ENCODE data around the gene GOLGA8B. TPM values are rescaled to one million over a fixed set of nuclear protein-coding genes. Genes with fewer than 3 reads are reported as not detected.
A peak's percentile ranks its signal among the peaks of the same experiment; 100 is the strongest.
"Not testable (repeated sequence)": the region's sequence is repeated elsewhere in the genome, so short reads cannot be mapped to it uniquely, and the experiment has no call there.

Gene GOLGA8B
- total RNA-seq, 1 donor from 2014 or later: 156 TPM

DNA sequence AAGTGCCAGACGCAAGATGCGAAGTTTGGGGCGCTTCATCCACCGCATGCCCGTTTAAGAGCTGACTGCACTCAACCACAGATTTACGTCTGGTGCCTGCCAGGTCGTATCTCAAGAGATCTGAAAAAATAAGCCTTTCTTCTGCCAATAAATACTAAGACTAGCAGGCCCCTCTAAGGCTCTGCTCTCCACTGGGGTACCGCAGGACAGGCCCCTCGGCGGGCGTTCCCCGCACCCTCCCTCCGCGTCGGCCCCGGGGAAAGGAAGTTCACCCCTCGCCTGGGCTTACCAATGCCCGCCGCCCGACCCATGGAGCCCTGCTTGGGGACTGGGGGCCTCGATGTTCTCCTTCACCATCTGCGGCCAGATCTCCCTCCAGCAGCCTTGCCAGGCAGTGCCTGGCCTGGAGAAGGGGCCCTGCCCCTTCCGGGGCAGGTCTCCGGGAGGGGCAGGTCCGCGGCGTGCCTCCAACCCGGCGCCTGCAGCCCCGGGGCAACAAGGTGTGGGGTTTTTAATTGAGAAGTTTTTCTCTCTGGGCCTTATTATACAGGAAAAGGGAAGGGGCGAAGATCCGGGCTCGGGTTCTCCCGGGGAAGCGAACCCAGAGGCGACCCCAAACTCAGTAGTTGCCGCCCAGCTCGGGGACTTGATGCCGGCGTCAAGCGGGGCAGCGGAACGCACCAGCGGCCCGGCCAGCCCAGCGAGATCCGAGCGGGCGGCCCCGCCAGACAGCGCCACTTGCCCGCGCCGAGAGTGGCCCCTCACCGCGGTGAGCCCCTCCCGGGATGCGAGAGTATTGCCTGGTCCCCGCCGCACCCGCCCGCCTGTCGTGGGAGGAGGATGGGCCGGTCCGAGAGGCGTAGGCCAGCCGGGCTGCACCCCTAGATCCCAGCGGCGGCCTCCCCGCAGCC, 735 bp downstream of the GOLGA8B start:
- peak in 1 of 2 experiments; percentile 57 for DNase-seq (ENCODE audit: low spot score in 2 of 2, unreplicated experiment in 2 of 2)
- H3K9me3 Mint-ChIP-seq: no peaks in the 10 kb centered on the region
- no peak overlapping the region for H3K27ac Mint-ChIP-seq
- no peaks in the 10 kb centered on the region for H3K36me3 Mint-ChIP-seq
- peaks cover 8% of the 10 kb centered on the region for H3K4me1 Mint-ChIP-seq
- H3K4me3 Mint-ChIP-seq: peak overlapping the region; percentile 78
- peaks cover 15% of the 10 kb centered on the region for H3K27me3 Mint-ChIP-seq (ENCODE audit: low read depth)
- TF ChIP-seq, protein P1, sequence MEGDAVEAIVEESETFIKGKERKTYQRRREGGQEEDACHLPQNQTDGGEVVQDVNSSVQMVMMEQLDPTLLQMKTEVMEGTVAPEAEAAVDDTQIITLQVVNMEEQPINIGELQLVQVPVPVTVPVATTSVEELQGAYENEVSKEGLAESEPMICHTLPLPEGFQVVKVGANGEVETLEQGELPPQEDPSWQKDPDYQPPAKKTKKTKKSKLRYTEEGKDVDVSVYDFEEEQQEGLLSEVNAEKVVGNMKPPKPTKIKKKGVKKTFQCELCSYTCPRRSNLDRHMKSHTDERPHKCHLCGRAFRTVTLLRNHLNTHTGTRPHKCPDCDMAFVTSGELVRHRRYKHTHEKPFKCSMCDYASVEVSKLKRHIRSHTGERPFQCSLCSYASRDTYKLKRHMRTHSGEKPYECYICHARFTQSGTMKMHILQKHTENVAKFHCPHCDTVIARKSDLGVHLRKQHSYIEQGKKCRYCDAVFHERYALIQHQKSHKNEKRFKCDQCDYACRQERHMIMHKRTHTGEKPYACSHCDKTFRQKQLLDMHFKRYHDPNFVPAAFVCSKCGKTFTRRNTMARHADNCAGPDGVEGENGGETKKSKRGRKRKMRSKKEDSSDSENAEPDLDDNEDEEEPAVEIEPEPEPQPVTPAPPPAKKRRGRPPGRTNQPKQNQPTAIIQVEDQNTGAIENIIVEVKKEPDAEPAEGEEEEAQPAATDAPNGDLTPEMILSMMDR (IDR thresholded peaks at IDR 0.05; ENCODE audit: unreplicated experiment): no peak

DNA sequence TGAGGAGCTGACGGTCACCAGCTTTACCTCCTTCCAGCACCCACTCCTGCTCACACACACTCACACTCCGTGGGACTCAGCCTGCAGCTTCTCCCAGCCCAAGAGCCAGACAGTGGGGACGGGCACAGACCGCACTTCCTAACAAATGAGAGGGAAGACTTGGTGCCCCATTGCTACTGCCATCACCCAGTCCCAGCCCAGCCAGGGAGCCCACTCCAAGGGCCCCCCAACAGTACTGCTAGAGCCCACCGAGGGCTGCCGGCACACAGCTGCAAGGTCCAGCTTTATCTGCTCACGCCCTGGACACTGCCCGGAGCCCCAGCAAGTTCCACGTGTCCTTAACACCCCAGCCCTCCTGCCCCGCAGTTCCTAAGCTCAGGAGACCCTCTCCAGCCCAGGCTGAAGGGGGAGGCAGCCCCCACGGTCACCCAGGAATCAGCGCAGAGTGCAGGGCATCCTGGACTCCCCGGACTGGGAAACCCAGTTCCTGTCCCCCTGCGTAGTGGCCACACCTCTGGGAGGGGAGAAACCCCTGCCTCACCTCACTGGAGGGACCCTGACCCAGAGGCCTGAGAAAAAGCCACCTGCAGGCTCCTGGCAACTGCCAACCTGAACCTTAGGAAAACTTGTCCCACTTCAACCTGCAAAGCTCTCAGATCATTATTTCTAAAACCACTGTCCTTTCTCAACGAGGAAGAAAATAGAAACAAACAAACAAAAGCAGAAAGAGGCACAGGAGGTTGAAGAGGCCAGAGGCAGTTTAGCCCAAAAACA, 1.6 kb downstream of the GOLGA8B start:
- Mint-ChIP-seq H3K4me3 (peak overlapping the region; percentile 78), H3K27me3 (ENCODE audit: low read depth) (peaks cover 15% of the 10 kb centered on the region)
- H3K27ac Mint-ChIP-seq; H3K36me3 Mint-ChIP-seq; H3K9me3 Mint-ChIP-seq; H3K4me1 Mint-ChIP-seq; DNase-seq (ENCODE audit: low spot score in 2 of 2, unreplicated experiment in 2 of 2): not testable (repeated sequence)

DNA sequence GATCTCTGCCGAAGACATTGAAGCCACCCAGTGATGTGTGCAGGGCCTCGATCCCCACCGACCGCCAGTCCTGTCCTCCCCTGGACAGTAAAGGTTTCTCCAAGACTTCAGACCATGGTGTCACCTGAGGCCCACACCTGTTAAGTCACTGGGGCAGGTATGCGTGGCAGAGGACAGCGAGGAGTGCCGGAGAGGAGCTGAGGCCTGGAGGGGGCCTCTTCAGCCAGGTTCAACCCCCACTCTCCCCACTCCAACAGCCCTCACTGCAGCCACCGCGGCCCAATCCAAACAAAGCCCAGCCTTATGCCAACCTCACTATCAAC, 2.4 kb downstream of the GOLGA8B start:
- DNase-seq (ENCODE audit: low spot score in 2 of 2, unreplicated experiment in 2 of 2): no peak
- TF ChIP-seq, protein P1 (IDR thresholded peaks at IDR 0.05; ENCODE audit: unreplicated experiment): no peak
- no peak overlapping the region for H3K4me3 Mint-ChIP-seq

DNA sequence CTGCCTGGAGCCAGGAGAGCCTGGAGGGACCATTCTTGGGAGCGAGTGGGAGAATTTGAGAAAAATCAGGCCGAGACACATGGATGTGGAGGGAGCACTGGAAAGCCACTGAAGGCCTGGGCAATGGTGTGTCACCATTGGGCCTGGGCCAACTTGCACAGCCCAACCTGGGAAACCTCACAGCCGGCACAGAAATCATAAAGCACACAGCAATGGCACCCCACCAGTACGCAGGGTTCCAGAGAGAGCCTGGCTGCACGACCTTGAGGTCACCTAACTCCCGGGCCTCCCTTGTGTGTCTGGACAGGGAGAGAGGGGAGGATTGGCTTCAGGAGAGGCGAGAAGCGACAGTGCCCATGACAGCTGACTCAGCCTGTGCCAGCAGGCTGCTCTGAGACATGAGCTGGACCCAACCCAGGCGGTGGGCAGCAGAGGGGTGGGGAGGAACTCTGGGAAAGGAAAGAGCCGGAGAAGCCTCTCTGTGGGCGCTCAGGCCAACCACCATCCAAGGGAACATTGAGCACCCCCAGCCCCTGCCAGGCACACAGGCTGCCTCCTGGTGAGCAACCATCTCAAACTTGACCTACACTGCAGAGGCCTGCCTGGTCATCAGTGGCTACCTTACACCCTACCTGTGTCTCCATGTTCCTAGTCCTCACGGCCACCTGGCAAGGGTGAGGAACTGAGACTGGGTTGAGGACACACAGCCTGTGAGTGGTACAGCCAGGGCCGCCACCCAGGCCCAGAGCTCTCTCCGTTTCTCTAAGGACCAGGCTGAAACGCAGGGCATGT, 3.0 kb downstream of the GOLGA8B start:
- H3K4me3 Mint-ChIP-seq: not testable (repeated sequence)

More for the DNA sequence above, 2.4 kb downstream of the GOLGA8B start:
- H3K36me3 Mint-ChIP-seq: no peaks in the 10 kb centered on the region
- peaks cover 8% of the 10 kb centered on the region for H3K4me1 Mint-ChIP-seq
- no peak overlapping the region for H3K27ac Mint-ChIP-seq
- H3K27me3 Mint-ChIP-seq (ENCODE audit: low read depth): peaks cover 15% of the 10 kb centered on the region
- no peaks in the 10 kb centered on the region for H3K9me3 Mint-ChIP-seq

DNA sequence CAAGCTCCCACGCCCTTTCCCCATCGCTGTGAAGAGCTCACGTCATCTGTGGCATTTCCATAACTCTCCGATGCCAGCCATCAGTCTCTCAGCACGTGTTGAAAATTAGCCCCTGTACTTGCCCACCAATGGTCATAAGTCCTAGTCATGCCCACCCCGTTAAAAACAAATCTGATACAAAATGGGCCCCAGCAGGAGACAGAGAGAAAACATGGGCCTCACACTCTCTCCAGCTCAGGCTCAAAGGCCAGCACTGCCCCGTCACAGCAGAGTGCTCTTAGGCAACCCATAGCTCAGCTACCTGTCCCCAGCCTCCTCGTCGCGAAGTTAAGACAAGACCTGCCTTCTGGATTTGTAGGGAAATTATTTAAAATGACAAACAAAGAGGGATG, 5.2 kb downstream of the GOLGA8B start:
- no peak for DNase-seq (ENCODE audit: low spot score in 2 of 2, unreplicated experiment in 2 of 2)
- Mint-ChIP-seq H3K4me3 (no peak overlapping the region), H3K9me3 (no peaks in the 10 kb centered on the region), H3K27me3 (ENCODE audit: low read depth) (no peaks in the 10 kb centered on the region), H3K4me1 (peaks cover 4% of the 10 kb centered on the region), H3K27ac (no peak overlapping the region), H3K36me3 (no peaks in the 10 kb centered on the region)
- TF ChIP-seq, protein P1 (IDR thresholded peaks at IDR 0.05; ENCODE audit: unreplicated experiment): no peak

More for the DNA sequence above, 3.0 kb downstream of the GOLGA8B start:
- peaks cover 13% of the 10 kb centered on the region for H3K27me3 Mint-ChIP-seq (ENCODE audit: low read depth)
- H3K4me1 Mint-ChIP-seq; H3K9me3 Mint-ChIP-seq; H3K27ac Mint-ChIP-seq; H3K36me3 Mint-ChIP-seq; DNase-seq (ENCODE audit: low spot score in 2 of 2, unreplicated experiment in 2 of 2): not testable (repeated sequence)

DNA sequence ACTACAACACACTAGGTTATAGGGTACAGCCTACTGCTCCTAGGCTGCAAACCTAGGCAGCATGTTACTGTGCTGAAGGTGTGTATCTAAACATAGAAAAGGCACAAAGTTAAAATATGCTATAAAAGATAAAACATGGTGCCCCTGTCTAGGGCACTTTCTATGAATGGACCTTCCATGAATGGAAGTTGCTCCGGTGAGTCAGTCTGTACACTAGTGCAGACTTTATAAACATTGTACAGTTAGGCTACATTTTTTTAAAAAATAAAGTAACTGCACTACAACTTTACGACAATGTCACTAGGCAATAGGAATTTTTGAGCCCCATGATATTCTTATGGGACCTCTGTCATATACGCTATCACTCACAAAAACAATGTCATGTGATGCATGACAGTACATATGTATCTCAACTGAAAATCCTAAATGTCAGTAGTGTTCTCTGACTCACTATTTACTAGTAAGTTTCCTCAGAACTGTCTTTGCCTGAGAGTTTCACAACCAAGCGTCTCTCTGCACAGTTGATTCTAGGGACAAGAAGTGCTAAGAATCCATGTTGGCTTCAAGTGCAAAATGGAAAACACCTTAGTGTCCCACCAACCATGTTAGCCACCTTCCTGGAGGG, 5.7 kb downstream of the GOLGA8B start:
- H3K9me3 Mint-ChIP-seq; H3K27me3 Mint-ChIP-seq (ENCODE audit: low read depth); H3K36me3 Mint-ChIP-seq; H3K4me3 Mint-ChIP-seq; H3K27ac Mint-ChIP-seq; H3K4me1 Mint-ChIP-seq; DNase-seq (ENCODE audit: low spot score in 2 of 2, unreplicated experiment in 2 of 2): not testable (repeated sequence)

DNA sequence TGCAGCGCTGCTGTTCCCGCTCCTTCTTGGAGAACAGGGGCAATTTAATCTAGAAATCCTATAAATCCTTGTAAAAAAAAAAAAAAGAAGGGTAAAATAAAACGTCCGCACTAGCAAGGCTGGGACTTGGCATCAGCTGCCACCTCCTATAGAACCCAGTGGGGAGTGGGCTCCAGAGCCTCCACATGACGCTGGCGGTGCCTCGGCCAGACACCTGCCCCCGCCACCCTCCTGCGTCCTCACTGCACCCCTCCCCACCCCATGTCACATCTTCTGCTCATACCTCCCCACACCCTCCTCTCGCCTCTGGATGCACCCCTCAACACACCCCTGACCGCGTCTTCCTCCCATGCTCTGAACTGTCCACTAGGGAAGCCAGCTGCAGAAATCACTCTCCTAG, 8.4 kb downstream of the GOLGA8B start:
- H3K36me3 Mint-ChIP-seq; H3K4me1 Mint-ChIP-seq; H3K27ac Mint-ChIP-seq; DNase-seq (ENCODE audit: low spot score in 2 of 2, unreplicated experiment in 2 of 2); H3K27me3 Mint-ChIP-seq (ENCODE audit: low read depth); H3K4me3 Mint-ChIP-seq; H3K9me3 Mint-ChIP-seq: not testable (repeated sequence)

DNA sequence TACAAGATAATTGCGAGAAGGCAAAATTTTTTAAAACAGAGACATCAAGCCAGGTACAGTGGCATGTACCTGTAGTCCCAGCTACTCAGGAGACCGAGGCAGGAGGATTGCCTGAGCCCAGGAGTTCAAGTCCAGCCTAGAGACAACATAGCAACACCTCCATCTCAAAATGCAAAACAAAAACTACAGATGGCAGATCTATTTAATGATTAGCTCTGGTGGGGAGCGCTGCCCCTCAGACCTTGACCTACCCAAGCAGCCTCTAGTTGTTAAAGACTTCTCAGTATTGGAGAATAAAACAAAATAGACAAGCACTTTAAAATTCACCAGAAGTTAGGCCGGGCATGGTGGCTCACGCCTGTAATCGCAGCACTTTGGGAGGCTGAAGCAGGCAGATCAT, 10.5 kb downstream of the GOLGA8B start:
- DNase-seq (ENCODE audit: low spot score in 2 of 2, unreplicated experiment in 2 of 2); H3K4me3 Mint-ChIP-seq; H3K27me3 Mint-ChIP-seq (ENCODE audit: low read depth); H3K4me1 Mint-ChIP-seq; H3K27ac Mint-ChIP-seq; H3K9me3 Mint-ChIP-seq; H3K36me3 Mint-ChIP-seq: not testable (repeated sequence)

DNA sequence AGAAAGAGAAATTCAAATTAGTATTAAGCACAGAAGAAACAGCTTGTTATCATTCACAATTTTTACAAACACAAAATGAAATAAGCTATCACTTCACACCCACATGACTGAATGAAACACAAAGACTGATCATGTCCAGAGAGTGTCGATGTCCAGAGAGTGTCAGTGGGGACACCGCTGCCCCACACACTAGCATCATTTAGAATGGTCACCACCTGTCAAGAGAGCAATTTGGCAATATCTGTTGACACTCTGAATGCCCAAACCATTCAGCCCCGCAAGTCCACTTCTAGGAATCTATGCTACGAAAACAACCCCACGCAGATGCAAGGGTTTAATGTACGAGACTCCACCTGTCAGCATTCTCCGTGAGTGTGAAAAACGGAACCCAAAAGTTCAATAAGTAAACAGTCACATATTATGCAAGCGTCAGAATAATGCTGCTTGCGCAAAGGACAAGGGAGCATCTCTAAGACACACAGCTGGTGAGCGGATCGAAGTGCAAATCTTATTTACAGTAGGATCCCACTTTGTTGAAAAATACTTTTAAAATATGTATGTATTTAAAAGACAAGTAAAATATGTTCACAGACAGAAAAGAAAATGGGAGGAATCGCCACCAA, 11.3 kb downstream of the GOLGA8B start:
- not testable (repeated sequence) for H3K27me3 Mint-ChIP-seq (ENCODE audit: low read depth); DNase-seq (ENCODE audit: low spot score in 2 of 2, unreplicated experiment in 2 of 2); H3K9me3 Mint-ChIP-seq; H3K4me1 Mint-ChIP-seq; H3K4me3 Mint-ChIP-seq; H3K27ac Mint-ChIP-seq; H3K36me3 Mint-ChIP-seq

Data from mesothelial cell of epicardium (in vitro differentiated cells).